HL-60/S4 treated with phorbol 12-myristate 13-acetate at 8.2 ng/mL for 4 days and 3 days (cell line): ENCODE data around the gene TTI1.
"Not testable (repeated sequence)": the region's sequence is repeated elsewhere in the genome, so short reads cannot be mapped to it uniquely, and the experiment has no call there.

ENCODE experiments used
- in situ Hi-C: fragments of 300-500 bp; cut with MboI; formaldehyde crosslinking; loops from 2 replicates; pipeline ENCODE4 v1.15.0; 2022; ENCODE audit warnings: low sequenced_read_pairs

Gene TTI1

GRCh38 chr20:38021087-38021772, 12.0 kb downstream of the TTI1 start:
- in situ Hi-C loops, result no loop called here

DNA sequence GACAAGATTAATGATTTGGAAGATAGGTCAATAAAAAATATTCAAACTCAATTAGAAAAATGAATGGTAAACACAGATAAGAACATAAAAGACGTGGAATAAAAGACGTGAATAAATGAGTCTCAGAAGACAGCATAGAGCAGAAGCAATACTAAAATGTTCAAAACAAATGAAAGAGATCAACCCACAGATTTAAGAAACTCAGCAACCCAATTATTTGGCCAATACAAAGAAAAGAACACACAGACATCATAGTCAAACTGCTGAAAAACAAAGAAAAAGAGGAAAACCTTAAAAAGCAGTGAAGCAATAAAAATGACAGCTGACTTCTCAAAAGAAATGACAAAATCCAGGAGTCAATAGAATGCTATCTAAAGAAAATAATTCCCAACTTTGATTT, 14.9 kb downstream of the TTI1 start:
- in situ Hi-C loops, result no loop called here

DNA sequence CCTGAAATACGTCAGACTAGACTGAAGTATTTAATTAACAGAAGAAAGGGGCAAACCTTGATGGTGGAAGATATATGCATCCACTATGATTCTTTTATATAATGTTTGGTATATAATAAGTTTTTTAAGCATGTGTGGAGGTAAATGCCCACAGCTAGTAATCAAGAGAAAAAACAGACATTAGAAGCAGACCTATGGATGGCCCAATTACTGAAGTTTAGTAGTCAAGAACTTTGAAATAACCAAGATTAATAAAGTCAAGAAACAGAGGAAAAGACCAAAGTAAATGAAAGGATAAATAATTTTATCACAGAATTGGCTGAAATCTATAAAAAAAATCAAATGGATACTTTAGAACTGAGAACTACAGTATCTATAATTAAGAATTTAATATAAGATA, 15.3 kb downstream of the TTI1 start:
- in situ Hi-C loops, result no loop called here

DNA sequence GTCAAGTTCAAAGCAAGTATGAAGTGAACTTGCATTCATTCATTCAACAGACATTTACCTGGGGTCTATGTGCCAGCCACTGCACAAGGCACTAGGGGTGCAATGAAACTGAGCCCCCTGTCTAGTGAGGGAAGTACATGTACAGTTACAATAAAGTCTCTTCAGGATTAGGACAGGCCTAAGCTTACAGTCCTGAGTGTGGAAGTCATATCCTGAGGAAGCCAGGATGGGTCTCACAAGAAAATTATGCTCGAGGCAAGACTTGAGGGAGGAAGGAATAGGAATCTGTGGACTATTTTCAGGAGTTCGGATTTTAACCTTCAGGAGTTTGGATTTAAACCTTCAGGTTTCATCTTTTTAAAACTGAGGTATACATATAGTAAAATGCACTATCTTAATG, 19.4 kb downstream of the TTI1 start:
- in situ Hi-C loops, result no loop called here

GRCh38 chr20:38012332-38012731, 20.9 kb downstream of the TTI1 start:
- in situ Hi-C loops, result no loop called here

GRCh38 chr20:38011696-38012095, 21.6 kb downstream of the TTI1 start:
- in situ Hi-C loops, result no loop called here

GRCh38 chr20:38009416-38009815, 23.8 kb downstream of the TTI1 start:
- in situ Hi-C loops, result not testable (repeated sequence)

GRCh38 chr20:38008233-38008944, 24.9 kb downstream of the TTI1 start:
- in situ Hi-C loops, result no loop called here

- in situ Hi-C loops, result no loop called here
Observed at GRCh38 chr20:38007526-38007925, 25.7 kb downstream of the TTI1 start.

GRCh38 chr20:38005903-38006302, 27.4 kb downstream of the TTI1 start:
- in situ Hi-C loops, result no loop called here

- in situ Hi-C loops, result no loop called here
Observed at GRCh38 chr20:38004416-38004815, 28.8 kb downstream of the TTI1 start.

GRCh38 chr20:38002422-38002821, 30.8 kb downstream of the TTI1 start:
- in situ Hi-C loops, result no loop called here

- in situ Hi-C loops, result no loop called here
Observed at GRCh38 chr20:38001981-38002380, 31.3 kb downstream of the TTI1 start.

DNA sequence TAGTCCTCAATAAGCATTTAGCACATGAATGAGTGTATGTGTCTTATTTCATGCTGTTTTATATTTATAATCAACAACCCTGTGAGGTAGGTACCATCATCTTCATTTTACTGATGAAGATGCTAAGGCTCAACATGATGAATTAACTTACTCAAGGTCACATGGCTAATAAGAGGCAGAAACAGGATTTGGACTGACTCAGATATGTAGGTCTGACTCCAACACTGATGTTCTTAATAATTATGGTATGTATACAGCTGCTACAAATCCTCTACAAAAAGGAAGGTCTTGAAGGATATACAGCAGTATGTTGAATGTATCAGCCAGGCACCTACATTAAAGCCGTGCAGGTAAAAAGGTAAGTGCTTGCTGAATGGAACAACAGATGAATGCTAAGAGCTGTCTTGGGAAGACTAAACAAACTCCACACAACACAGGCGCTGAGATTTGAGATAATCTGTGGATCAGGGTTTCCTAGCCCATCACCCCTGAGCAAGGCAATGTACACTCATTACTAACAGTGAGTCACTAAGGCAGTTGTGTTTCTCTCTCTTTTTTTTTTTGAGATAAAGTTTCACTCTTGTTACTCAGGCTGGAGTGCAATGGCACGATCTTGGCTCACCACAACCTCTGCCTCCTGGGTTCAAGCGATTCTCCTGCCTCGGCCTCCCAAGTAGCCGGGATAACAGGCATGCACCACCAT, 31.9 kb downstream of the TTI1 start:
- in situ Hi-C loops, result no loop called here

- in situ Hi-C loops, result no loop called here
Observed at GRCh38 chr20:38000293-38000692, 33.0 kb downstream of the TTI1 start.

- in situ Hi-C loops, result loop anchor here (10.0 kb wide), 1 partner anchor 435 kb away; no protein-coding TSS in a partner anchor
Observed at GRCh38 chr20:37999526-38000263, 33.6 kb downstream of the TTI1 start.

- in situ Hi-C loops, result loop anchor here (10.0 kb wide), 1 partner anchor 433 kb away; no protein-coding TSS in a partner anchor
Observed at GRCh38 chr20:37997516-37997915, 35.7 kb downstream of the TTI1 start.

DNA sequence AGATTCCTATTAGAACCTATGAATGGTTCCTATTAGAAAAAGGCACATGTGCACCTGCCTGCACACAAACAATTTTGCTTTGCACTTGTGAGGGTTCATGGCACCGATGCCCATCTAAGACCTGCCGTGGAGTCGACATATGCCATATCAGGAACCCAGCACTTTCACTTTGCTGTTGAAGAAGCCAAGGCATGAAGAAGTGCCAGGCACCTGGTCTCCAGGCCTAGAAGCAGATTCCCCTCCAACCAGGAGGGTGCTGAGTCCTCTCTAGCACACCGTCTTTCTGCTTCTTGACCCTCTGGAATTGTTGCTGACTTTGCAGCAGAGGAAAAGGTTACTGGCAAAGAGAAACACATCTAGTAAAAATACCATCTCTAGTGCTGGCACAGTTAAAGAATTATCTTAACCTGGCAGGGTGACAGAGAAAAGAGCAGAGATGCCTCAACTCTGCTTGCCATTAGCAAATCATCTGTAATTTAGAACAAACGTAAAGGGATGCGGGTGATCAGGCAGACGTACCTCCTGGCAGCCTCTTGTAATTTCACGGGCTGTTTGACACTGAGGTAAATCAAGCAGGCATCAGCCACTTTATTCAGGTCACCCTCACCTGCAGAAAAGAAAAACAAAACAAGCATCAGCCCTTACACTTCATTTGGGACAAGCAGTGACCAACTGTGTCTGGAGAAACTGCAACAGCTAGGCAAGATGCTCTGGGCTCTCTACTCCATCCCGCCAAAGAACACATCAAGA, 37.2 kb downstream of the TTI1 start:
- in situ Hi-C loops, result loop anchor here (10.0 kb wide), 1 partner anchor 431 kb away; no protein-coding TSS in a partner anchor

DNA sequence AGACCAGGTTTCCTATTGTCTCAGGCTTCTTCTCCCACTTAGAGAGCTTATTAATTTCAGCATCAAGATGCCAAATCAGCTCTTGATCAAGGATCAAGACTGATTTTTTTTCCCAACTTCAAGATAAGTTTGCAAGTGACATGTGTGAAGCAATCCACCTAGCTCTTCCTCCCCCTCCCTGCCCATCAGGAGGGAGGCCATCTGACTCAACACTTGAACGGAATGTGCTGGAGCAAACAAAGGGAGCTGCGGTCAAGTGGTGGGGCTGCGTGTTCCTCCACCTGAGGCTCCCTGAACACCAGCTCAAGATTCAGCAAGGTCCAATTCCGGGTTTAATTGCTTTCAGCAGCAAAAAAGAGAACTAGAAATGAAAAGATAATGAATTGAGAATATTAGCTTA, 38.7 kb downstream of the TTI1 start:
- in situ Hi-C loops, result loop anchor here (10.0 kb wide), 1 partner anchor 430 kb away; no protein-coding TSS in a partner anchor

DNA sequence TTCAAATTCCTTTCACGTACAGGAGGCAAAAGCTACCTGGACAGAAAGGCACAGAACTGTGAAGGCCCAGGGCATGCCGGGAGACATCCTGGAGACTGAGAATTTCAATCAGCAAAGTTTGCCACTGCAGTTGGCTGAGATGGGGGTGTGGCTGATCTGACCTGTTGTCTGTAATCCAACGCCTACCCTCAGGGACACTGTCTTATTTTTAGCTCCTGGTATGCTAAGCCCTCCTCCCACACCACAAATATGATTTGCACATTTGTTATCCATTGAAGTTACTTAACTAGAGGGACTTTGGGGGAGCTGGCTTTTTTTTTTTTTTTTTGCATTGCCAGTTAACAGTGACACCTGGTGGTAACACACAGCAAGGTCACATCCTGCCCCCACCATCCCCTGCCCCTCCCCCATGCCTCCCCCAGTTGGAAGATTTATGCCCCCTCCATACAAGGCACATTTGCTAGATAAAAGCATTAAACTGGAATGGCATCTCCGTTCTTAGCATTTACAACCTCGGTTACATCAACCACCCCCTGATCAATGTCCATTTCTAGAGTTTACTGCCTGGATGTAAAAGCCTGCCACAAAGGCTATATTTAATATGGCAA, 40.4 kb downstream of the TTI1 start:
- in situ Hi-C loops, result loop anchor here (10.0 kb wide), 1 partner anchor 428 kb away; no protein-coding TSS in a partner anchor
